Activated T-cell treated with anti-CD3 and anti-CD28 coated beads, Interleukin-2, amount 50 U/mL, for 4 hours (primary cell): ENCODE measurements around the gene PRKCD. TPM values are rescaled to one million over a fixed set of nuclear protein-coding genes. Genes with fewer than 3 reads are reported as not detected.
"Not testable (repeated sequence)": the region's sequence is repeated elsewhere in the genome, so short reads cannot be mapped to it uniquely, and the experiment has no call there.

Experiments used
- ATAC-seq, 2 donors: fragments of 200-7000 bp; cut with Tn5 transposase; one replicate each; pipeline ENCODE4 v1.10.0; 2021
- DNase-seq: peaks from one replicate; pipeline ENCODE4 v3.0.0-alpha.2; 2020
- H3K27me3 Mint-ChIP-seq: one replicate; pipeline ENCODE4 v1.8.0; 2021; ENCODE audit warnings: low read depth, mixed read lengths
- H3K36me3 Mint-ChIP-seq: one replicate; pipeline ENCODE4 v1.8.0; 2022; ENCODE audit warnings: mixed read lengths; ENCODE audit not compliant: insufficient read depth
- H3K4me1 Mint-ChIP-seq: one replicate; pipeline ENCODE4 v1.8.0; 2021; ENCODE audit warnings: low read depth, mixed read lengths
- H3K4me3 Mint-ChIP-seq: one replicate; pipeline ENCODE4 v1.8.0; 2021; ENCODE audit warnings: mild to moderate bottlenecking, moderate library complexity, mixed read lengths
- H3K9me3 Mint-ChIP-seq: one replicate; pipeline ENCODE4 v1.8.0; 2021; ENCODE audit warnings: mixed read lengths
- total RNA-seq, 3 donors: library from RNA; stranded (reverse); gene quantifications; one replicate each; pipeline ENCODE4 v1.2.1, GENCODE V29; 2021

Gene PRKCD
- total RNA-seq, 3 donors from 2014 or later: 15.7 to 24.3 (median 19.1) TPM

GRCh38 chr3:53146319-53146891 lies 14.6 kb upstream of the PRKCD start:
- Mint-ChIP-seq H3K9me3 (no peaks in the 10 kb centered on the region), H3K4me1 (no peaks in the 10 kb centered on the region)
- ATAC-seq: no peak

GRCh38 chr3:53147151-53147902 lies 13.7 kb upstream of the PRKCD start:
- ATAC-seq: no peak

More at GRCh38 chr3:53146319-53146891, 14.6 kb upstream of the PRKCD start:
- no peaks in the 10 kb centered on the region for H3K27me3 Mint-ChIP-seq
- DNase-seq: no peak
- no peak overlapping the region for H3K4me3 Mint-ChIP-seq
- H3K36me3 Mint-ChIP-seq: no peaks in the 10 kb centered on the region

GRCh38 chr3:53147903-53148400 lies 13.1 kb upstream of the PRKCD start:
- ATAC-seq (no peak), DNase-seq (no peak)
- H3K4me3 Mint-ChIP-seq: no peak overlapping the region
- no peaks in the 10 kb centered on the region for H3K9me3 Mint-ChIP-seq
- H3K27me3 Mint-ChIP-seq: peaks cover 7% of the 10 kb centered on the region
- no peaks in the 10 kb centered on the region for H3K36me3 Mint-ChIP-seq
- H3K4me1 Mint-ChIP-seq: no peaks in the 10 kb centered on the region

More at GRCh38 chr3:53147151-53147902, 13.7 kb upstream of the PRKCD start:
- no peak overlapping the region for H3K4me3 Mint-ChIP-seq
- H3K27me3 Mint-ChIP-seq: peaks cover 1% of the 10 kb centered on the region
- no peaks in the 10 kb centered on the region for H3K36me3 Mint-ChIP-seq
- no peaks in the 10 kb centered on the region for H3K9me3 Mint-ChIP-seq
- no peaks in the 10 kb centered on the region for H3K4me1 Mint-ChIP-seq
- DNase-seq: no peak

GRCh38 chr3:53149006-53149690 lies 11.9 kb upstream of the PRKCD start:
- ATAC-seq: no peak
- DNase-seq: no peak
- Mint-ChIP-seq H3K4me1 (no peaks in the 10 kb centered on the region), H3K4me3 (no peak overlapping the region), H3K36me3 (no peaks in the 10 kb centered on the region), H3K27me3 (peaks cover 17% of the 10 kb centered on the region), H3K9me3 (no peaks in the 10 kb centered on the region)

GRCh38 chr3:53149699-53150098 lies 11.3 kb upstream of the PRKCD start:
- H3K36me3 Mint-ChIP-seq: no peaks in the 10 kb centered on the region
- DNase-seq: no peak
- H3K4me1 Mint-ChIP-seq: no peaks in the 10 kb centered on the region
- no peak overlapping the region for H3K4me3 Mint-ChIP-seq
- no peak for ATAC-seq
- no peaks in the 10 kb centered on the region for H3K9me3 Mint-ChIP-seq
- peaks cover 20% of the 10 kb centered on the region for H3K27me3 Mint-ChIP-seq

GRCh38 chr3:53150247-53151085 lies 10.5 kb upstream of the PRKCD start:
- Mint-ChIP-seq H3K4me1 (no peaks in the 10 kb centered on the region), H3K27me3 (peaks cover 26% of the 10 kb centered on the region), H3K36me3 (no peaks in the 10 kb centered on the region), H3K9me3 (no peaks in the 10 kb centered on the region), H3K4me3 (no peak overlapping the region)
- no peak for ATAC-seq
- DNase-seq: no peak

GRCh38 chr3:53151086-53151438 lies 9.9 kb upstream of the PRKCD start:
- H3K4me3 Mint-ChIP-seq, DNase-seq, H3K4me1 Mint-ChIP-seq, H3K9me3 Mint-ChIP-seq, ATAC-seq, H3K36me3 Mint-ChIP-seq: not testable (repeated sequence)
- H3K27me3 Mint-ChIP-seq: peaks cover 31% of the 10 kb centered on the region

- no peaks in the 10 kb centered on the region for H3K9me3 Mint-ChIP-seq
- peaks cover 31% of the 10 kb centered on the region for H3K27me3 Mint-ChIP-seq
- H3K4me1 Mint-ChIP-seq: no peaks in the 10 kb centered on the region
- ATAC-seq: no peak
- H3K36me3 Mint-ChIP-seq: no peaks in the 10 kb centered on the region
- H3K4me3 Mint-ChIP-seq: no peak overlapping the region
- no peak for DNase-seq
These were observed 9.5 kb upstream of the PRKCD start for GRCh38 chr3:53151465-53151864.

GRCh38 chr3:53151870-53152660 lies 8.9 kb upstream of the PRKCD start:
- H3K36me3 Mint-ChIP-seq: no peaks in the 10 kb centered on the region
- peaks cover 36% of the 10 kb centered on the region for H3K27me3 Mint-ChIP-seq
- no peak overlapping the region for H3K4me3 Mint-ChIP-seq
- H3K4me1 Mint-ChIP-seq: no peaks in the 10 kb centered on the region
- ATAC-seq (no peak), DNase-seq (no peak)
- no peaks in the 10 kb centered on the region for H3K9me3 Mint-ChIP-seq

- Mint-ChIP-seq H3K36me3 (no peaks in the 10 kb centered on the region), H3K9me3 (no peaks in the 10 kb centered on the region), H3K27me3 (peaks cover 44% of the 10 kb centered on the region), H3K4me3 (no peak overlapping the region), H3K4me1 (no peaks in the 10 kb centered on the region)
- DNase-seq (no peak), ATAC-seq (no peak)
These were observed 7.7 kb upstream of the PRKCD start for GRCh38 chr3:53153264-53153823.

GRCh38 chr3:53153980-53154379 lies 7.0 kb upstream of the PRKCD start:
- ATAC-seq (no peak), DNase-seq (no peak)
- peaks cover 44% of the 10 kb centered on the region for H3K27me3 Mint-ChIP-seq
- H3K4me1 Mint-ChIP-seq: no peaks in the 10 kb centered on the region
- H3K4me3 Mint-ChIP-seq: no peak overlapping the region
- H3K9me3 Mint-ChIP-seq: no peaks in the 10 kb centered on the region
- H3K36me3 Mint-ChIP-seq: no peaks in the 10 kb centered on the region

- Mint-ChIP-seq H3K4me3 (no peak overlapping the region), H3K9me3 (no peaks in the 10 kb centered on the region), H3K27me3 (peaks cover 44% of the 10 kb centered on the region), H3K4me1 (peaks cover under 1% of the 10 kb centered on the region), H3K36me3 (no peaks in the 10 kb centered on the region)
- DNase-seq (no peak), ATAC-seq (no peak)
These were observed 6.1 kb upstream of the PRKCD start for GRCh38 chr3:53154881-53155285.

- Mint-ChIP-seq H3K9me3 (no peaks in the 10 kb centered on the region), H3K27me3 (peaks cover 44% of the 10 kb centered on the region), H3K36me3 (no peaks in the 10 kb centered on the region), H3K4me3 (no peak overlapping the region), H3K4me1 (peaks cover 7% of the 10 kb centered on the region)
- ATAC-seq: no peak
- no peak for DNase-seq
These were observed 5.2 kb upstream of the PRKCD start for GRCh38 chr3:53155760-53156159.
